GM18867 (cell line): ENCODE measurements around the gene N4BP2.
A peak's percentile ranks its signal among the peaks of the same experiment; 100 is the strongest.
"Not testable (repeated sequence)": the region's sequence is repeated elsewhere in the genome, so short reads cannot be mapped to it uniquely, and the experiment has no call there.

ENCODE experiments used
- ATAC-seq: cut with Tn5 transposase; IDR thresholded peaks from one replicate; pipeline ENCODE4 v1.9.1; 2021; ENCODE audit warnings: mild to moderate bottlenecking, moderate library complexity; ENCODE audit not compliant: unreplicated experiment

Gene N4BP2

GRCh38 chr4:40086421-40086820, 29.8 kb downstream of the N4BP2 start:
- no peak for ATAC-seq

GRCh38 chr4:40087799-40088366, 31.2 kb downstream of the N4BP2 start:
- no peak for ATAC-seq

GRCh38 chr4:40093400-40093799, 36.8 kb downstream of the N4BP2 start:
- ATAC-seq, result not testable (repeated sequence)

GRCh38 chr4:40099010-40099409, 42.4 kb downstream of the N4BP2 start:
- ATAC-seq, result no peak

GRCh38 chr4:40107150-40107549, 50.5 kb downstream of the N4BP2 start:
- ATAC-seq, result not testable (repeated sequence)

GRCh38 chr4:40112027-40112792, 55.6 kb downstream of the N4BP2 start:
- ATAC-seq, result no peak

GRCh38 chr4:40114206-40114605, 57.6 kb downstream of the N4BP2 start:
- ATAC-seq, result no peak

- no peak for ATAC-seq
Observed at GRCh38 chr4:40118861-40119260, 62.2 kb downstream of the N4BP2 start.

- ATAC-seq, result no peak
Observed at GRCh38 chr4:40119344-40119743, 62.7 kb downstream of the N4BP2 start.

GRCh38 chr4:40121515-40121914, 64.9 kb downstream of the N4BP2 start:
- ATAC-seq, result peak; percentile 56

GRCh38 chr4:40122941-40123340, 66.3 kb downstream of the N4BP2 start:
- ATAC-seq, result no peak

- ATAC-seq, result no peak
Observed at GRCh38 chr4:40124690-40125089, 68.0 kb downstream of the N4BP2 start.

GRCh38 chr4:40130401-40131036, 73.9 kb downstream of the N4BP2 start:
- ATAC-seq, result no peak

GRCh38 chr4:40132816-40133215, 76.2 kb downstream of the N4BP2 start:
- ATAC-seq, result no peak

- ATAC-seq, result no peak
Observed at GRCh38 chr4:40134206-40134917, 77.7 kb downstream of the N4BP2 start.

- ATAC-seq, result not testable (repeated sequence)
Observed at GRCh38 chr4:40136202-40136601, 79.6 kb downstream of the N4BP2 start.

GRCh38 chr4:40140196-40140595, 83.5 kb downstream of the N4BP2 start:
- ATAC-seq, result no peak

- ATAC-seq, result not testable (repeated sequence)
Observed at GRCh38 chr4:40140597-40140996, 83.9 kb downstream of the N4BP2 start.

- no peak for ATAC-seq
Observed at GRCh38 chr4:40143926-40144508, 87.4 kb downstream of the N4BP2 start.

GRCh38 chr4:40144716-40145115, 88.1 kb downstream of the N4BP2 start:
- no peak for ATAC-seq

GRCh38 chr4:40147490-40147889, 90.8 kb downstream of the N4BP2 start:
- ATAC-seq, result not testable (repeated sequence)
